VCaP (cell line): ENCODE results near the gene CSPG4.
"Not testable (repeated sequence)": the region's sequence is repeated elsewhere in the genome, so short reads cannot be mapped to it uniquely, and the experiment has no call there.

Experiments used
- H3K27ac ChIP-seq: fragments of 450-650 bp; 2 replicates; pipeline ENCODE4 v1.5.1; 2017
- TF ChIP-seq, protein P1 (sequence below): fragments of 450-650 bp; conservative IDR thresholded peaks from 2 replicates; pipeline ENCODE4 v1.5.1; 2017; ENCODE audit warnings: mild to moderate bottlenecking, moderate library complexity

The CSPG4 gene

DNA sequence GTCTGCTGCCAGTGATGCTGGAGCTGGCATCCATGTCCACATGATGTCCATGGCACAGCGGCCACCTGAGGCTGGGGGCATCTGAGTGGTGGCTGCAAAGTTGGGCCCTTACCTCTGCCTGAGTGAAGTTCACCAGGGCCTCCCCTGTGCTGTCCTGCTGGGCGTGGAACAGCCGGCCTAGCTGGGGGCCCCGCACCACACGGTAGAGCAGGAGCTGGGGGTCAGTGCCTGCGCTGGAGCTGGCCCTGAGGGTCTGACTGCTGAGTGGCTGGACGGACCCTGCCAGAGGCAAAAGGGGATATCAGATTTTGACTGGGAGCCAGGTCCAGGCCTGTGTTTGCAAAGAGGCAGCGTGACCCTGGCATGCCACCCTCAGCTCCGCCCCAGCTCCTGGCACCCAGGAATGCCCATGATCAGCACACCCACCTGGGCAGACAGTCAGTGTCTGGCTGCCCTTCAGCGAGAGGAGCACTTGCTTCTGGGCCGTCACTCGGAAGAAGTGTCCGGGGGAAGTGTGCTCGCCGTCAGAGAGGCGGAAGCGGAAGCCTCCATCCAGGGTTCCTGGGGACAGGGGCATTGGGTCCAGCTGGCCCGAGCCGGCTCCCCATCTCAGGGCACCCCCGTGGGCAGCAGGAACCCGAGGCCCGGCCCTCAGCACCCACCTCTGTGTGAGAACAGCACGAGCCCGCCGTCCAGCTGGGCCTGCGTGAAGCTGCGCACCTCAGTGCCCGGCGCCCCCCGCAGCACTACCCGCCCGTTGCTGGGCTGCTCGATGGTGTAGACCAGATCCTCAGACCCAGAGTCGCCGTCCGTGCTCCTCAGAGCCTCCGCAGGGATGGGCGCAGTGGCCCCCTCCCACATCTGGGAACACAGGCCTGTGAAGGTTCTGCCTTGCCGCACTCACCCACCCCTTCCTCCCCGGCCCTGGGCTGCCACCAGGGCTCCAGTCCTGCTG lies 30.2 kb downstream of the CSPG4 start:
- no peak overlapping the region for H3K27ac ChIP-seq

DNA sequence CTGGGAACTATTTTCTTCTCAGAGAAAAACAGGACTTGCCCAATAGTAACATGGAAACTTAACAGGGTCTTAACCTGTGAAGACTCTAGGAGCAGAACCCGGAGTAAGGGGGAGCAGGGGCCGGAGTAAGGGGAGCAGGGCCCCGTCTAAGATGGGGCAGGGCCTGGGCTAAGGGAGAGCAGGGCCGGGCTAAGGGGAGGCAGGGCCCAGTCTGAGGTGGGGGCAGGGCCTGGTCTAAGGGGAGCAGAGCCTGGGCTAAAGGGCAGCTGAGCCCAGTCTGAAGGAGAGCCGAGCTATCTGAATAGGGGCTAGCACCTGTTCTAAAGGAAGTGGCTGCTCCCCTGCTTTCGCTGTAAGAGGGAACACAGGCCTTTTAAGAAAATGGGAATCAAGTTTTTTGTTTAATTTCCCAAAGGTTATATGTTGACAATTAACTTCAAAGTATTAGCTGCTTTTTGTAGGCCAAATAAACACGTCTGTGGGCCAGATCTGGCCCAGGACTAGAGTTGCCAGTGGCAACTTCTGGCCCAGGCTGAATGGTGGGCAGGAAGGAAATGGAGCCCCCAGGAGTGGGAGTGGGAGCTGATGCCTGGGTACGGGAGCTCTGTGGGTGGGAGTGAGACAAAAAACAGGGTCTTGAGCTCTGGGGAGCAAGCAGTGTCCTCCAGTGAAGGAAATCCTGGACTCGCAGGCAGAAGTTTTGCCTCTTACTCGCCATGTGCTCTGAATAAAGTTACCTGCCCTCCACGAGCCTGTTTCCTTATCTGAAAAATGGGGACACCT lies 32.5 kb downstream of the CSPG4 start:
- TF ChIP-seq, protein P1, sequence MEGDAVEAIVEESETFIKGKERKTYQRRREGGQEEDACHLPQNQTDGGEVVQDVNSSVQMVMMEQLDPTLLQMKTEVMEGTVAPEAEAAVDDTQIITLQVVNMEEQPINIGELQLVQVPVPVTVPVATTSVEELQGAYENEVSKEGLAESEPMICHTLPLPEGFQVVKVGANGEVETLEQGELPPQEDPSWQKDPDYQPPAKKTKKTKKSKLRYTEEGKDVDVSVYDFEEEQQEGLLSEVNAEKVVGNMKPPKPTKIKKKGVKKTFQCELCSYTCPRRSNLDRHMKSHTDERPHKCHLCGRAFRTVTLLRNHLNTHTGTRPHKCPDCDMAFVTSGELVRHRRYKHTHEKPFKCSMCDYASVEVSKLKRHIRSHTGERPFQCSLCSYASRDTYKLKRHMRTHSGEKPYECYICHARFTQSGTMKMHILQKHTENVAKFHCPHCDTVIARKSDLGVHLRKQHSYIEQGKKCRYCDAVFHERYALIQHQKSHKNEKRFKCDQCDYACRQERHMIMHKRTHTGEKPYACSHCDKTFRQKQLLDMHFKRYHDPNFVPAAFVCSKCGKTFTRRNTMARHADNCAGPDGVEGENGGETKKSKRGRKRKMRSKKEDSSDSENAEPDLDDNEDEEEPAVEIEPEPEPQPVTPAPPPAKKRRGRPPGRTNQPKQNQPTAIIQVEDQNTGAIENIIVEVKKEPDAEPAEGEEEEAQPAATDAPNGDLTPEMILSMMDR: no peak
- no peak overlapping the region for H3K27ac ChIP-seq

More for the DNA sequence above, 30.2 kb downstream of the CSPG4 start:
- TF ChIP-seq, protein P1: no peak

DNA sequence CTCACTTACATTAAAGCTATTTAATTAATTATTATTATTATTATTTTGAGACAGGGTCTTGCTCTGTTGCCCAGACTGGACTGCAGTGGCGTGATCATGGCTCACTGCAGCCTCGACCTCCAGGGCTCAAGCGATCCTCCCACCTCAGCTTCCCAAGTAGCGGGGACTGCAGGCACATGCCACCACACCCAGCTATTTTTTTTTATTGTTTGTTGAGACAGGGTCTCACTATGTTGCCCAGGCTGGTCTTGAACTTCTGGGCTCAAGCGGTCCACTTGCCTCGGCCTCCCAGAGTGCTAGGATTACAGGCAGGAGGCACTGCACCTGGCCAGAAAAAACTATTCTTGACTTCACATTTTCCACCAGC lies 34.3 kb downstream of the CSPG4 start:
- H3K27ac ChIP-seq: not testable (repeated sequence)

DNA sequence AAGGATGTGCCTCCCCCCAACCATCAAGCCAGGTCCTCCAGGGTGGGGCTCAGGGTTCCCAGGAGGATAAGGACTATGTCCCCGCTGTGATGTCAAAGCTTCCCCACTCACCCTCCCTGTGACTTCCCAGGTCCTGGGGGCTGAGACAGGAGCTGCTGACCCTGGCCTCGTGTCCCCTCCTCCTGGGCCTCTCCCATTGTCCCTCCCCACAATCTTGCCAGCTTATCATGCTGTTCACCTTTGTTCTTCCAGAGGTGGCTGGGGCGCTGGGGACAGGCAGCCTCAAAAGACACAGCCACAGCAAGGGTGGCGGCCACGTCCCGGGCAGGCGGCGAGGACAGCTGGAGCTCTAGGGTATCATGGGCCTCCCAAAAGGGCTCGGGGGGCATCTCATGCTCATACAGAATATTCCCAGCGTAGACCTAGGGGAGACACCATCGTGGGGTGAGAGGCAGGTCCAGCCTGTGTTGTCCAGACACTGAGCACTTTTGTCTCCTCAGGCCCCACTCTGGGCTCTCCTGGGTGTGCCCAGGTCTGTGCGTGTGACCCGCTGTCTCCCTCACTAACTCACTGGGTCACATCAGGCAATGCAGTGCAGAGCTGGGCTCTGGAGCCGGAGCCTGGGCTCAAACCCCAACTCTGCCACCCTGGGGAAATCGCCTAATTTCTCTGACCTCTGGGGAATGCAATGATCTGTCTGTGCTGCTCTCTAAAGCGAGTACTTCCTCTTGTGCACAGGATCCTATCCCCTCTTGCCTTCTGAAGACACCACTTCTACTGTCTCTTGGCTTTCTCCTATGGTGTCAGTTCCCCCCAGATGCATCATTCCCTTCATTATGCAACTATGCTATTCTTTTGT lies 35.0 kb downstream of the CSPG4 start:
- no peak overlapping the region for H3K27ac ChIP-seq
- TF ChIP-seq, protein P1: no peak

DNA sequence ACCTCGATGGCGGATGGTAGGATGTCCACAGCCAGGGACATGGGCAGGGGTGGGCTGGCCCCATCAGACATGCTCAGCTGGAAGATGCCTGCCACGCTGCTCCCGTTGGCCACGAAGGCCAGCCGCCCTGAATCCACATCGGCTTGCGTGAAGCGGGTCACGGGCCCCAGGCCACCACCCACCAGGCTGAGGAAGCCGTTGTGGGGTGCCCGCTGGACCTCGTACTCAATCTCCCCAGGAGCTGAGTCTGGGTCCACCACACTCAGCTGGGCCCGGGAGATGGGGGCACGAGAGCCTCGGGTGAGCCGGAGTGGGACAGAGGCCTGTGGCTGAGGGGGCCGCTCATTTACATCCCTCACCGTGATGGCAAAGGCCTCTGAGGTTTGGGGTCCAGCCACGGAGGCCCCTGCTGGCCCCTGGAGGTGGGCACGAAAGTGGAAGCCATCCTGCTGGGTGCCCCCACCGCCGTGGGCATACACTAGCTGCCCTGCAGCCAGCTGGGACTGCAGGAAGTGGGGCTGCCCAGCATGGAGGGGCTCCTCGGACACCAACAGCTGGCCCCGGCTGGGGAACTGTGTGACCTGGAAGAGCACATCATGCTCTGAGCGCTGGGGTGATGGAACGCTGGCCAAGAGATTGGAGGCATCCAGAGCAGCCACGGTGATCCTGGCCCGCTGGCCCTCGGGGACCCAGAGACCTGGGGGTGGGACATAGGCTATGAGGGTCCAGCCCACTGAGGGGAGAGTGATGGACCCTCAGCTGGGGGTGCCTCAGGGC lies 35.8 kb downstream of the CSPG4 start:
- TF ChIP-seq, protein P1: no peak
- H3K27ac ChIP-seq: no peak overlapping the region

DNA sequence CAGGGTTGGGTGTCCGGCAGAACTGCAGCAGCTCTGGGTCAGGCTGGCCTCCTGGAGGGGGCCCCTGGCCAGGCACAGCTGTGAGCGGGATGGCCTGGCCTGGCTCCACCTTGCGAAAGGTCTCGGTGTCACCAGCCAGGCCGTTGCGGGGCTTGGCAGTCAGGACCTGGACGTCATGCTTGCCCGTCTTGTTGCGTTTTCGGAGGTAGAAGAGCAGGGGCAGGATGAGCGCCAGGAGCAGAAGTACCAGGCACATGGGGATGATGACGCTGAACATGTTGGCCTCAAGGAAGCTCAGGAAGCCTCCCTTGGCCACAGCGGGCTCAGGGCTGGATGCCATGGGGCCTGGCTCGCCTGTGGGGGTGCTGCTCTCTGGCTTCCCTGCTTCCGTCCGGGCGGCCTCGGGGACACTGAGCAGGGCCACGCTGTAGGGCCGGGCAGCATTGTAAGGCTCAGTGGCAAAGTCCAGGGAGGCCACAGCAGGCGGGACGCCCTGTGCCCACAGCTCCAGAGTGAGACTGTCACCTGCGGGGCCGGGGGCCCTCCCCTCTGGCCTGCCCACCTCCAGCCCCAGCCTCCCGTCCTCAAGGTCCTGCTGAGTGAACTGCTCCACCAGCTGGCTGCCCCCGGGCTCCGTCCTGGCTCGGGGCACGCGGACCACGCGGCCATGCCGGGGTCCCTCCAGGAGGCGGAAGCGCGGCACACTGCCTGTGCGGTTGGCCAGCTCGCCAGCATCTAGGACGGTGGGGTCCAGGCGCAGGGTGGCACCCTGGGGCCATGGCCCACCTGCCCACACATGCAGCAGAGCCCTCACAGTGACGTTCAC lies 36.9 kb downstream of the CSPG4 start:
- no peak overlapping the region for H3K27ac ChIP-seq
- TF ChIP-seq, protein P1: no peak
